Nephron (organoid): ENCODE measurements around the gene ADGRL3.
A peak's percentile ranks its signal among the peaks of the same experiment; 100 is the strongest.

Experiments
- H3K27ac Mint-ChIP-seq, 3 experiments: 2 replicates each; pipeline ENCODE4 v1.8.0; 2020; ENCODE audit warnings: mixed read lengths in 3 of 3, mild to moderate bottlenecking in 2 of 3, moderate library complexity in 1 of 3
- H3K27me3 Mint-ChIP-seq: 2 replicates; pipeline ENCODE4 v1.8.0; 2021; ENCODE audit warnings: low read depth, mild to moderate bottlenecking, moderate library complexity, mixed read lengths
- H3K36me3 Mint-ChIP-seq: 2 replicates; pipeline ENCODE4 v1.8.0; 2020; ENCODE audit warnings: low read depth, mixed read lengths
- H3K4me1 Mint-ChIP-seq: 2 replicates; pipeline ENCODE4 v1.8.0; 2020; ENCODE audit warnings: mixed read lengths
- H3K4me3 Mint-ChIP-seq, 3 experiments: 2 replicates each; pipeline ENCODE4 v1.8.0; 2020; ENCODE audit warnings: mild to moderate bottlenecking in 3 of 3, mixed read lengths in 3 of 3, moderate library complexity in 2 of 3
- H3K9me3 Mint-ChIP-seq: 2 replicates; pipeline ENCODE4 v1.8.0; 2020; ENCODE audit warnings: mixed read lengths
- TF ChIP-seq, protein P1 (sequence below), 3 experiments: fragments of 200-600 bp; sonication (generic); IDR thresholded peaks; one replicate each; pipeline ENCODE4 v1.5.0; 2021; ENCODE audit warnings: antibody characterized with exemption in 3 of 3; ENCODE audit not compliant: unreplicated experiment in 3 of 3

The ADGRL3 gene

DNA sequence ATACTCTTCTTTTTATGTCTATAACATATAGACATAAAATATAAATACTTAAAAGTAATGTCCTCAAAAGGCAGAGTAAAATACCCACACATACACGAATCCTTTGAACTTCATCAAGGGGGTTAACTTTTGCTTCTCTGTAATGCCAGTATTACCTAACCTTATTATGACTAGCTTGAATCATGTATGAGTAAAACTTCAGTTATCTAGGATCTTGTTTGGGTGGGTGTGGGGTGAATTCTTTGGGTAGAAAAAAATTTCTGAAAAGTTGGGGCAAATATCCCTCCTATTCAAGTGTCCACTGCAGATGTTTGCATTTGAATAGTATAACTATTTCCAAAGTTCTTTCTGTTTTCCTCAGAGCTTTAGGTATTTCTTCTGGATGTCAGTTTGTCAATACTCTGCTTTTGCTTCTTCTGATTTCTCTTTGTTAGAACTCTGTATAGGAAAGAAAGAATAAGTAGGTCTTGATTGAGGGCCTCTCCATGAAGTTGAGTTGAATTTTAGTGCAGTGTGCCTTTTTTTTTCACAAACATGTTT, 173.8 kb downstream of the ADGRL3 start:
- peaks cover 13% of the 10 kb centered on the region for H3K9me3 Mint-ChIP-seq
- peak overlapping the region in 1 of 3 experiments; percentile 5 for H3K4me3 Mint-ChIP-seq
- peaks cover 15% of the 10 kb centered on the region for H3K36me3 Mint-ChIP-seq
- TF ChIP-seq, protein P1, sequence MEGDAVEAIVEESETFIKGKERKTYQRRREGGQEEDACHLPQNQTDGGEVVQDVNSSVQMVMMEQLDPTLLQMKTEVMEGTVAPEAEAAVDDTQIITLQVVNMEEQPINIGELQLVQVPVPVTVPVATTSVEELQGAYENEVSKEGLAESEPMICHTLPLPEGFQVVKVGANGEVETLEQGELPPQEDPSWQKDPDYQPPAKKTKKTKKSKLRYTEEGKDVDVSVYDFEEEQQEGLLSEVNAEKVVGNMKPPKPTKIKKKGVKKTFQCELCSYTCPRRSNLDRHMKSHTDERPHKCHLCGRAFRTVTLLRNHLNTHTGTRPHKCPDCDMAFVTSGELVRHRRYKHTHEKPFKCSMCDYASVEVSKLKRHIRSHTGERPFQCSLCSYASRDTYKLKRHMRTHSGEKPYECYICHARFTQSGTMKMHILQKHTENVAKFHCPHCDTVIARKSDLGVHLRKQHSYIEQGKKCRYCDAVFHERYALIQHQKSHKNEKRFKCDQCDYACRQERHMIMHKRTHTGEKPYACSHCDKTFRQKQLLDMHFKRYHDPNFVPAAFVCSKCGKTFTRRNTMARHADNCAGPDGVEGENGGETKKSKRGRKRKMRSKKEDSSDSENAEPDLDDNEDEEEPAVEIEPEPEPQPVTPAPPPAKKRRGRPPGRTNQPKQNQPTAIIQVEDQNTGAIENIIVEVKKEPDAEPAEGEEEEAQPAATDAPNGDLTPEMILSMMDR (IDR thresholded peaks at IDR 0.05; ENCODE audit: unreplicated experiment in 3 of 3): no peak
- peak overlapping the region; percentile 79 to 91 (median 85) for H3K27ac Mint-ChIP-seq
- peaks cover 17% of the 10 kb centered on the region for H3K4me1 Mint-ChIP-seq
- no peaks in the 10 kb centered on the region for H3K27me3 Mint-ChIP-seq

GRCh38 chr4:61374447-61374891, 174.3 kb downstream of the ADGRL3 start:
- Mint-ChIP-seq H3K36me3 (peaks cover 15% of the 10 kb centered on the region), H3K4me3 (peak overlapping the region in 1 of 3 experiments; percentile 5), H3K27ac (peak overlapping the region; percentile 79 to 91 (median 85)), H3K4me1 (peaks cover 17% of the 10 kb centered on the region), H3K9me3 (peaks cover 13% of the 10 kb centered on the region), H3K27me3 (no peaks in the 10 kb centered on the region)
- TF ChIP-seq, protein P1 (IDR thresholded peaks at IDR 0.05; ENCODE audit: unreplicated experiment in 3 of 3): no peak

DNA sequence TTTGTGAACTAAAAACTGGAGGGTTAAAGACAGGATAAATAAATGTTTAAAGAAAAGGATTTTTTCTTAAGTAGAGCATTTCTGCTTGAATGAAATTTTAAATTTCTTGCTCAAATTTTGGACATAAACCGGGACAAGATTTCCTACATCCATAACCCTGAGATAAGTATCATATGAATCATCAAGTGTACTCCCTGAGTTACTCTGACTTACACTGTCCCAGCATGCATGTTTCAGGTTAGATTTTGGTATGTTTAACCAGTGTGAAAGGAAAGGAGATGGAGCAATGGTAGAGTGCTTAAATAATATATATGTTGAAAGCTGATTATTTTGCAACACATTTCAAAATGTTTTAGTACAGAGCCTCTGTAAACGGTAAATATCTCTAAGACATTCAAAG, 175.2 kb downstream of the ADGRL3 start:
- peak overlapping the region in 1 of 3 experiments; percentile 85 for H3K27ac Mint-ChIP-seq
- no peak overlapping the region for H3K4me3 Mint-ChIP-seq
- H3K27me3 Mint-ChIP-seq: no peaks in the 10 kb centered on the region
- peaks cover 13% of the 10 kb centered on the region for H3K9me3 Mint-ChIP-seq
- peaks cover 17% of the 10 kb centered on the region for H3K4me1 Mint-ChIP-seq
- peaks cover 15% of the 10 kb centered on the region for H3K36me3 Mint-ChIP-seq
- TF ChIP-seq, protein P1 (IDR thresholded peaks at IDR 0.05; ENCODE audit: unreplicated experiment in 3 of 3): no peak

- Mint-ChIP-seq H3K36me3 (peaks cover 15% of the 10 kb centered on the region), H3K9me3 (peaks cover 13% of the 10 kb centered on the region), H3K27me3 (no peaks in the 10 kb centered on the region), H3K27ac (no peak overlapping the region), H3K4me3 (no peak overlapping the region), H3K4me1 (peaks cover 17% of the 10 kb centered on the region)
- TF ChIP-seq, protein P1 (IDR thresholded peaks at IDR 0.05; ENCODE audit: unreplicated experiment in 3 of 3): no peak
Observed at GRCh38 chr4:61376301-61376700, 176.2 kb downstream of the ADGRL3 start.

DNA sequence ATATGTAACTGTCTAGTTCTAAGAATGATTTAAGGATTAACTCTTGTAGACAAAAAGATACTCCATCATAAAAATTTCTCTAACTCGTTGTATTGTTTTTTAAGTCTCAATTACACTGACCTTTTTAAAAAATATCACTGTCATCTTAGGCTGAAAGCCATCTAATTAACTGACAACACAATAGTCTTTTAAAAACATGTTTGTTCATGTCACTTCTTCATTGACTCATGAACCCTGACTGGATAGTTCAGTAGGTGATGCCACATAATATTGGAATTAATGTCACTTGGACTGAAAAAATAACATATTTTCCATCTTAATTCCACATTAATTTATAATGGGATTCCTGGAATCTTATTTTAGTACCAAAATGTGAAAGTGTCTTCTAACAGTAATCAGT, 179.3 kb downstream of the ADGRL3 start:
- H3K27me3 Mint-ChIP-seq: no peaks in the 10 kb centered on the region
- H3K27ac Mint-ChIP-seq: no peak overlapping the region
- H3K4me3 Mint-ChIP-seq: no peak overlapping the region
- H3K36me3 Mint-ChIP-seq: peaks cover 5% of the 10 kb centered on the region
- peaks cover 10% of the 10 kb centered on the region for H3K4me1 Mint-ChIP-seq
- H3K9me3 Mint-ChIP-seq: peaks cover 5% of the 10 kb centered on the region
- TF ChIP-seq, protein P1 (IDR thresholded peaks at IDR 0.05; ENCODE audit: unreplicated experiment in 3 of 3): no peak

DNA sequence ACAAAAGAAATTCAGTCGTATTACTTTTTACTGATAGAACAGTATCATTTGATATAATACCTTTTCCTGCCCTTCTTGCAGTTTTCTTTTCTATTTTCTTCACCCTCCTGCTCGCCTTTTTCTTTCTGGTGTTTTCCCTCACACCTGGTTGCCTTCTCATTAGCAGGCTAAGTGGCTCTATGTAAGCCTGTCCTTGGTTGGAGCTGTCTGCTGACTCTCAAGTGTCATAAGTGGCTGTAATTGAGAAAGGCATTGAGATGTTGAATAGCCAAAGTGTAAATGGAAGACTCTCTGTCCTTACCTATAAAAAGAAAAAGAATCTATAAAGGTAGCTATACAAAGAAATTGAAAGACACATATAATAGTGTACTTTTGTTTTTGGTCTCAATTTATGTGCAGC, 180.7 kb downstream of the ADGRL3 start:
- H3K36me3 Mint-ChIP-seq: peaks cover 5% of the 10 kb centered on the region
- no peak overlapping the region for H3K4me3 Mint-ChIP-seq
- no peaks in the 10 kb centered on the region for H3K27me3 Mint-ChIP-seq
- TF ChIP-seq, protein P1 (IDR thresholded peaks at IDR 0.05; ENCODE audit: unreplicated experiment in 3 of 3): no peak
- no peaks in the 10 kb centered on the region for H3K4me1 Mint-ChIP-seq
- peaks cover 5% of the 10 kb centered on the region for H3K9me3 Mint-ChIP-seq
- peak overlapping the region in 1 of 3 experiments; percentile 2 for H3K27ac Mint-ChIP-seq
